GM12874 (cell line): ENCODE data around the gene IFT25.
A peak's percentile ranks its signal among the peaks of the same experiment; 100 is the strongest.

ENCODE experiments used
- CTCF ChIP-seq: IDR thresholded peaks from 2 replicates; pipeline ENCODE4 v1.5.1; 2011; ENCODE audit warnings: low read depth, mild to moderate bottlenecking, control low read depth, low read length, moderate library complexity; ENCODE audit not compliant: insufficient read depth

IFT25 gene

GRCh38 chr1:53891018-53891417 is 54.5 kb downstream of the IFT25 start:
- no peak for TF ChIP-seq CTCF

GRCh38 chr1:53890522-53890941 is 55.0 kb downstream of the IFT25 start:
- TF ChIP-seq CTCF = no peak

- TF ChIP-seq CTCF = no peak
Observed at GRCh38 chr1:53889304-53890298, 55.9 kb downstream of the IFT25 start, which contains the start of gene YIPF1. Gene YIPF1 (minus strand): TSS chr1:53889797. CDS start chr1:53888937, 860 bp downstream.

GRCh38 chr1:53888681-53889080 is 56.8 kb downstream of the IFT25 start:
- no peak for TF ChIP-seq CTCF

GRCh38 chr1:53878492-53879105 is 66.9 kb downstream of the IFT25 start:
- TF ChIP-seq CTCF = peak; percentile 45

GRCh38 chr1:53871773-53872484 is 73.6 kb downstream of the IFT25 start:
- no peak for TF ChIP-seq CTCF
